CD4-positive, alpha-beta T cell treated with Interleukin-4 for 4 hours (primary cell): Measurements from ENCODE around the gene RALGAPB.
"Not testable (repeated sequence)": the region's sequence is repeated elsewhere in the genome, so short reads cannot be mapped to it uniquely, and the experiment has no call there.

Experiments
- DNase-seq: peaks from one replicate; pipeline ENCODE4 v3.0.0-alpha.2; 2020

RALGAPB gene

GRCh38 chr20:38499366-38499765, 26.7 kb downstream of the RALGAPB start:
- no peak for DNase-seq

- no peak for DNase-seq
These were observed 29.3 kb downstream of the RALGAPB start for GRCh38 chr20:38501858-38502436.

- DNase-seq = no peak
These were observed 31.9 kb downstream of the RALGAPB start for GRCh38 chr20:38504368-38505090.

GRCh38 chr20:38505091-38505455, 32.4 kb downstream of the RALGAPB start:
- no peak for DNase-seq

- DNase-seq = not testable (repeated sequence)
These were observed 39.1 kb downstream of the RALGAPB start for GRCh38 chr20:38511726-38512125.

GRCh38 chr20:38514185-38514584, 41.5 kb downstream of the RALGAPB start:
- DNase-seq = no peak

GRCh38 chr20:38514947-38515346, 42.3 kb downstream of the RALGAPB start:
- DNase-seq = no peak

- no peak for DNase-seq
These were observed 43.0 kb downstream of the RALGAPB start for GRCh38 chr20:38515631-38516030.

- DNase-seq = no peak
These were observed 46.8 kb downstream of the RALGAPB start for GRCh38 chr20:38519426-38519825.

- no peak for DNase-seq
These were observed 47.6 kb downstream of the RALGAPB start for GRCh38 chr20:38520261-38520660.

- no peak for DNase-seq
These were observed 51.1 kb downstream of the RALGAPB start for GRCh38 chr20:38523697-38524096.

- no peak for DNase-seq
These were observed 55.5 kb downstream of the RALGAPB start for GRCh38 chr20:38528167-38528566.

GRCh38 chr20:38531021-38531420, 58.4 kb downstream of the RALGAPB start:
- no peak for DNase-seq

GRCh38 chr20:38534756-38535155, 62.1 kb downstream of the RALGAPB start:
- DNase-seq = no peak

- no peak for DNase-seq
These were observed 63.7 kb downstream of the RALGAPB start for GRCh38 chr20:38536310-38536709.

GRCh38 chr20:38537176-38537575, 64.5 kb downstream of the RALGAPB start:
- DNase-seq = no peak

GRCh38 chr20:38538789-38539188, 66.1 kb downstream of the RALGAPB start:
- DNase-seq = no peak

GRCh38 chr20:38543014-38543906, 70.6 kb downstream of the RALGAPB start:
- DNase-seq = no peak

- no peak for DNase-seq
These were observed 73.1 kb downstream of the RALGAPB start for GRCh38 chr20:38545771-38546170.

- no peak for DNase-seq
These were observed 74.8 kb downstream of the RALGAPB start for GRCh38 chr20:38547288-38548085.

- no peak for DNase-seq
These were observed 75.9 kb downstream of the RALGAPB start for GRCh38 chr20:38548356-38549083.

GRCh38 chr20:38550274-38550673, 77.6 kb downstream of the RALGAPB start:
- DNase-seq = no peak
